Stimulated activated CD8-positive, alpha-beta memory T cell treated with anti-CD3 and anti-CD28 coated beads, Interleukin-2, amount 100 ng/mL, for 48 hours (primary cell): Measurements from ENCODE around the gene STX18.
"Not testable (repeated sequence)": the region's sequence is repeated elsewhere in the genome, so short reads cannot be mapped to it uniquely, and the experiment has no call there.

Experiments used
- DNase-seq, 2 donors: peaks; one replicate each; pipeline ENCODE4 v3.0.0-alpha.2; 2020; ENCODE audit warnings: low read depth in 2 of 2

Gene STX18

DNA sequence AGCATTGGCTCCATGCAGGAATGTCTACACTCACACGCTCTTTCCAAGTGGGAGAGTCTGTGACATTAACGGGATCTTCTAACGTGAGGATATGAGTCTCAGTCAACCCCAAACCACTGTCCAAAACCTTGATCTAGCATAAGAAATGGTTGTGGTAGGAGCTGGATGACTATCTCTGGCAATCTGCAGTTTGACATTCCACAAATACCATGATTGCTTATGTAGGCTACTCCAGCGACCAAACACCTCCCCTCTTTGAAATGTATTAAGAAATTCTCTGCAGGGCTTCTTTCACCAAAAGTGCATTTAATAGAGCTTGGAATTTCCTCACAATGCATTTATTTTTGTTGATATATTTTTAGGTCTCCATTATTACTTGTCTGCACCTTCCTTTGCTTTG lies 14.1 kb upstream of the STX18 start:
- no peak for DNase-seq

GRCh38 chr4:4554234-4554633 lies 12.4 kb upstream of the STX18 start:
- DNase-seq: no peak

GRCh38 chr4:4552042-4552441 lies 10.2 kb upstream of the STX18 start:
- DNase-seq: not testable (repeated sequence)

DNA sequence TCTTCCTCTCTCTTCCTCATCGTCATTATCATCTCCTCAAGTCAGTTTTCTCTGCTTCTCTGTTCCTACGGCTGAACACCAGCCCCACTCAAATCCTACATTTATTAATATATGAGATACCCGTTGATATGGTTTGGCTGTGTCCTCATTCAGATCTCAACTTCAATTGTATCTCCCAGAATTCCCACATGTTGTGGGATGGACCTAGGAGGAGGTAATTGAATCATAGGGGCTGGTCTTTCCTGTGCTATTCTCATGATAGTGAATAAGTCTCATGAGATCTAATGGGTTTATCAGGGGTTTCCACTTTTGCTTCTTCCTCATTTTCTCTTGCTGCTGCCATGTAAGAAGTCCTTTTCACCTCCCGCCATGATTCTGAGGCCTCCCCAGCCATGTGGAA lies 8.3 kb upstream of the STX18 start:
- not testable (repeated sequence) for DNase-seq

DNA sequence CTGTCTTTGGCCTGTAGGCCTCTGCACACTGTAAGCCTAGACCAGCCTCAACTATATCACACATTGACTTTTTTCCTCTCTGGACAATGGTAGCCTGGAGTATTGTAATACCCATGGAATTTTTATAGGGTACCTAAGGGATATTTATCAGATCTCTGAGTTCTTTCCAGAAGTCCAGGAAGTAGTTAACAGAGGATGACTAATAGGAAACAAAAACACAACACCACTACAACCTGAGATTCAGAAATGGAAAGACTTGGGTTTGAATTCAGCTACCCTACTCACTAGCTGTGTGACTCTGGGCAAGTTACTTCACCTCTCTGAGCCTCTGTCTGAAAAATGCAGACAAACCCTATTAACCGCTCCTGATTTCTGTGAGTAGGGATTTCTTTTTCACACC lies 7.7 kb upstream of the STX18 start:
- DNase-seq: no peak

DNA sequence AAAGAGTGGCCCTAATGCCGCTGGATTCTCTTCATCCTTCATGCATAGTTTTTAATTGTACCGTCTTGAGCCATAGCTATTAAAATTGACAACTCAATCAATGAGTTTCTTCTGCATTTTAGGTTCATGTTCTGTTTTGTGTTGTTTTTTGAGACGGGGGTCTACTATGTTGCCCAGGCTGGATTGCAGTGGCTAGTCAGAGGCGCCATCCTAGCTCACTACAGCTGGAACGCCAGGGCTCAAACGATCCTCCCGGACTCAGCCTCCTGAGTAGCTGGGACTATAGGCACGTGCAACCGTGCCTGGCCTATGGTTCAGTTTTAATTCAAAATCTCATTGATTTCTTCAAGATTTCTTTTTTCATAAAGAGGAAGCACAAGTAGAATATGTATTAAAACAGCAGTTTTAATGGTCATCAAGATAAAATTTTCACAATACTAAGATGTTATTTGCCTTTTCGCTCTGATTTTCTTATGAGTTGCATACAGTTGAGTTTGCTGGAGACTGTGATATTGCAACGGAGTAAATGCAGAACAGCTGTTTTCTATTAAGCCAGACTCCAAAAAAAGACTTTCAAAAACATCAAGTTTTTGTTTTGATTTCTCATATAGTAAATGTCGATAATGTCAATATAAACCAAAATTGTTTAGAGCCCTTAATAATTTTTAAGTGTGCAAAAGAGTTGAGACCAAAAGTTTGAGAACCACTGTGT lies 1.1 kb upstream of the STX18 start:
- DNase-seq: no peak

GRCh38 chr4:4541040-4541631 lies 712 bp downstream of the STX18 start:
- peak in 1 of 2 donors; percentile 6 for DNase-seq

GRCh38 chr4:4539481-4539880 lies 2.4 kb downstream of the STX18 start:
- DNase-seq: no peak

- DNase-seq: no peak
Measured at GRCh38 chr4:4535590-4535989, 6.3 kb downstream of the STX18 start.

DNA sequence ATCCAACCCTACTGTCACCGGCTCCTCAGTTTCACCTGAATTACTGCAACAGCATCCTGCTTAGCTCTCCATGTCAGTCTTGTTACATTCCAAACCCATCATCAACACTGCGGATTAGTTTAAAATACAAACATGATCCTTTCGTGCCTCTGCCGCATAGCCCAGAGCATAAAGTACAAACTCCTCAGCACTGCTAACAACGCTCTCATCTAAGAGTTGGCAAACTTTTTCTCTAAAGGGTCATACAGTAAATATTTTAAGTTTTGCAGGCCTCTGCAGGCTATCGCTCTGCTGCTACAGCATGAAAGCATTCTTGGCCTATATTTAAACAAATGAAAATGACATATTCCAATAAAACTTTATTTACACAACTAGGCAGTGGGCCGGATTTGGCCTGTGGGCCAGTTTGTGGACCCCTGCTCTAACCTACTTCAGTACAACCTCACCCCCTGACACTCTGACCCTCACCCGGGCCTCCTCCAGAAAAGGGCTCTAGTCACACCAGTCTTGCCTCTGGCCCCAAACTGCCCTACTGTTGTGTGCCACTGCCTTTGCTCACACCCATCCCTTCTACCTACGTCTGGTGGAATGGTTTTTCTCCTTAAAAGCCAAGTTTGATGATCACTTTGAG lies 7.2 kb downstream of the STX18 start:
- DNase-seq: no peak

DNA sequence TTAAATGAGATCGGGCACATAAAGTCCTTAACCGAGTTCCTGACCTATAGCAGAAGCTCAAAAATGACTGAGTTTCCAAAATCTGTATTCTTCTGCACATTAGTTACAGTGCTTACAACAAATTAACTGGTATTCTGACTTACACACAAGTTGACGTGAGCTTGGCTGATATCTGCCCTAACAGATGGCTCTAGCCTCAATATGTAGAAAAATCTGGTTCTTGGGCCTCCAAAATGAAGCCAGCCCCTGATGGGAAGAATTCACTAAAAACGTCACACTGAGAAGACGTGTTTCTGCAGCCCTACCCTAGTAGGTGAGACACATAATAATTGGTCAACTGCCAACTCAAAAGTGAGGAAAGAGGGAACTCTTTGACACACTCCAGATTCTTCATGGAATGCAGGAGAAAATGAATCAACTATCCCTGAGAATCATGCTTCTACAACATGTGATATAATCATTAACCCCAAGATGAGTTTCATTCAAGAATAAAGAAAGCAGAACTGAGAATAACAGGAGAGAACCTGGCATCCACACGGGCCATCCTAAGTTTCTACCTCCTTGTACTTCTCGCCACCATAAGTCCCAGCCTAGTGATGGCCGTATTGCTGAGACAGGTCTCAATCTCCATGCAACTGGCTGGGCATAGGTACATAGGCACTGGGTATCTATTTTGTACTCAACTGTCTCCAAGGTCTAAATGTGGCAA lies 8.2 kb downstream of the STX18 start:
- no peak for DNase-seq

GRCh38 chr4:4532371-4533154 lies 9.3 kb downstream of the STX18 start:
- DNase-seq: no peak

DNA sequence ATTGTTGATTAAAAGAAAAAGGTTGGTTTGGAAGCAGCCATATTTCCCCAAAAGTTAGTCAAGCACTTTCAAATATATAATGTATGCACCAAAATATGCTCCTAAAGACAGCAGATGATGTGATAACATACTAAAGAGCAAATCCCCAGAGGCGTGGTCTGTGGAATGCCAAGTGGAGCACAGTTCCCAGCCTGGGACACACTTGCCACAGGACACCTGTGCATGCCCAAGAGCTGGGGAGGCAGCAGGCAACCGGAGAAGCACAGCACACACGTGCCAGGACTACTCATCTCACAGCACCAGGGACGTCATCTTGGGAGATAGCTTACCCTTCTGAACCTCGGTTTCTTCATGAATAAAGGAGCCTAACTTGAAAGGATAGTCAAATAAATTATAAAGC lies 12.5 kb downstream of the STX18 start:
- DNase-seq: no peak

- no peak for DNase-seq
Measured at GRCh38 chr4:4526401-4526800, 15.4 kb downstream of the STX18 start.

DNA sequence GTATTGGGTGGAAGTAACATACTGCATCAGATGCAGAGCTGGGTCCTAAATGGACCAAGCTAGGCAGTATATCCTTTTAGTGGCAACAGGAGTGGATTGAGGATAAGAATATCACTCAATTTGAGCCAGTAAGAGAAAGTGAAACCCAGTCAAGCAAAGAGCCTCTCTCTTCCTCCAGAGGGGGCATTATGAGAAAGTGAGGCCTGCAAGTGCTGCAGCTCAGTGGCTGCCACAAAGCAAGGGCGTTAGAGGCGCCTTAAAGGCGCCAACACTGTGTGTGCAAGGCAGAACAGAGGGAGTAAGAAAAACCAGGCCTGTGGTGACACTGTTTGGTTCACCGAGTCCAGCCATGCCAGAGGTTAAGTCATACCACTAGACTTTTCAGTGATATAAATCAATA lies 17.5 kb downstream of the STX18 start:
- no peak for DNase-seq

GRCh38 chr4:4521731-4522130 lies 20.1 kb downstream of the STX18 start:
- no peak for DNase-seq

DNA sequence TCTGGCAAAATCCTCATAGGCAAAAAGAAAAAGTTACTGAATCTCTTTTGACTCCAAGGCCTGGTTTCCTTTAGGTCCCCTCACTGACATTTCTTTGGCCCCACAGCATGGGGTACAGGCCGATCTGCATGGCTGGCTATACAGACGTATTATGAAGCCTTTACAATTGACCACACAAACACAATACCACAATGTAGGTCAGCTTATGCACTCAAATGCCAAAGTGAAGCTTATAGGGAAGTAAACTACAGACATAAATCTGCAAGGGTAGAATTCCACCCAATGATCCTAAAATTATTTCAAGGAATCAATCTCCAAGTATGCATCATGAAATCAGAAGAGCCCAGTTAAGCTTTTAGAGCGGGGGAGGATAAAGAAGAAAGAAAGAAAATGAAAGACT lies 20.7 kb downstream of the STX18 start:
- DNase-seq: no peak

DNA sequence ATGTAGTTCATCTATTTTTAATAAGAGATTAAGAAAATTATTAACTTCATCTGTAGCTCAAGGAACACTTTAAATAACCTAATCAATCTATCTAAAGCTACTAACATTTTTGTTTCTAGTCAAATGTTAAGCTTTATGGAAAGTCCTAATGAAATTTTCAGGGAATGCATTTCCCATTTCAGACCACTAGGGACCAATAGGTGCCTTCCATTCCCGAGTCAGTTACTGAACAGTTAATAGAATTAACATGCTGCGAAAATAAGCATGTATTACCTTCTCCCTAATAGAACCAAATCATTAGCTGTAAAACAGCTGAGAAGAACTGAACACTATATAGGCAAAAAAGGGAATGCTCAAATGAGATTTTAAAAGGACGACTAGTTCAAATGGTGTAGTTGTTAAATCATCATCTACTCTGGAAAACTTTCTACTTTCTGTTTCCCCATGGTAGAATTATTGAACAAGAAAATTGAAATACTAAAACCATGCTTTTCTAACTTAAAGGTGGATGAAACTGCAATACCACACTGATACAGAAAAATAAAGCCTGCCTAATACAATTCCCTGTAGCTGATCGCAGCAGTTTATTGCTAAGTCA lies 22.5 kb downstream of the STX18 start:
- no peak for DNase-seq

- DNase-seq: no peak
Measured at GRCh38 chr4:4518747-4519146, 23.1 kb downstream of the STX18 start.

DNA sequence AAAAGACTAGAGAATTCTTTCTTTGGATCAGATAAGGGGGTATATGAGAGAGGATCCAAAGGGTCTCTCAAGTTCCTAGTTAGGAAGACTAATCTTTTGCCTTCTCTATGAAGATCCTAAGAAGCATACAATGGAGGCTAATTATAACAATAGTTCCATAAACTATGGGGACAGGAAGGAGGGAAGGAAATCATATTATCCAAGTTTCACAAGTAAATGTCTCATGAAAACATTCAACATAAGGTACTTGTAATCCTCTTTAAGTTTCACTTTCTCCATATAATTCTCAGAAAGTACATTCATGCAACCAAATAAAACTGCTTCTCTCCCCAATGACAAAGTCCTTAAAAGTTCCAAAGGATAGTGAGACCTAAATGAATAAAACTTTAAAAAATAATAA lies 27.1 kb downstream of the STX18 start:
- no peak for DNase-seq

DNA sequence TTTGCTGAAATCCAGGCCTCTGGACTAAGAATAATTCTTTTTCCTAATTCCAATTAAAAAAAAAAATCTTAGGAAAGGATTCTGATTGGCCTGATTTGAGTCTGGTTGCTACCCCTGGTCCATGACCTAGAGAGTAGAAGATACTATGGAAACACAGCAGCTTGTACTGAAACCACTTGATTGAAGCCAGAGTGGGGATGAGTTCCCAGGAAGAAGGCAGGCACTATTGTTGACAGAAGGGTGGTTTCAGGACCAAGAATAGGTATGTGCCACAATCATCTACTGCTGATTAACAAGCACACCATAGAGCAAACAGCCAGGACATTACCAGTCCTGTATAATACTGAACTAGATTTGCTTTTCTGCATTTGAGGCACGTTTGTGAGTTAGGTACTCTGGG lies 29.6 kb downstream of the STX18 start:
- DNase-seq: no peak

DNA sequence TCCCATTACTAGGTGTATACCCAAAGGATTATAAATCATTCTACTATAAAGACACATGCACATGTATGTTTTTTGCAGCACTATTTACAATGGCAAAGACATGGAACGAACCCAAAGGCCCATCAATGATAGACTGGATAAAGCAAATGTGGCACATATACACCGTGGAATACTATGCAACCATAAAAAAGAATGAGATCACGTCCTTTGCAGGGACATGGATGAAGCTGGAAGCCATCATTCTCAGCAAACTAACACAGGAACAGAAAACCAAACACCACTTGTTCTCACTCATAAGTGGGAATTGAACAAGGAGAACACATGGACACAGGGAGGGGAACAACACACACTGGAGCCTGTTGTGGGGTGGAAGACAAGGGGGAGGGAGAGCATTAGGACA lies 31.2 kb downstream of the STX18 start:
- DNase-seq: not testable (repeated sequence)
